NCI-H460 (cell line): ENCODE data around the gene AZI2. TPM values are rescaled to one million over a fixed set of nuclear protein-coding genes. Genes with fewer than 3 reads are reported as not detected.
A peak's percentile ranks its signal among the peaks of the same experiment; 100 is the strongest.

Experiments used
- DNase-seq: peaks from one replicate; pipeline ENCODE4 v3.0.0-alpha.2; 2016; ENCODE audit warnings: low read depth; ENCODE audit errors: extremely low read depth
- polyA plus RNA-seq: library from polyadenylated mRNA; depleted of rRNA; stranded (reverse); fragments of >200 nt; gene quantifications from 2 replicates; pipeline ENCODE4 v1.2.3, GENCODE V29; 2014; cell fraction: nucleus; rRNA removed
- total RNA-seq: library from RNA; depleted of rRNA; stranded (reverse); fragments of >200 nt; shearing (Covaris generic); gene quantifications from 2 replicates; pipeline ENCODE4 v1.2.3, GENCODE V29; 2014; rRNA removed

AZI2 gene, protein sequence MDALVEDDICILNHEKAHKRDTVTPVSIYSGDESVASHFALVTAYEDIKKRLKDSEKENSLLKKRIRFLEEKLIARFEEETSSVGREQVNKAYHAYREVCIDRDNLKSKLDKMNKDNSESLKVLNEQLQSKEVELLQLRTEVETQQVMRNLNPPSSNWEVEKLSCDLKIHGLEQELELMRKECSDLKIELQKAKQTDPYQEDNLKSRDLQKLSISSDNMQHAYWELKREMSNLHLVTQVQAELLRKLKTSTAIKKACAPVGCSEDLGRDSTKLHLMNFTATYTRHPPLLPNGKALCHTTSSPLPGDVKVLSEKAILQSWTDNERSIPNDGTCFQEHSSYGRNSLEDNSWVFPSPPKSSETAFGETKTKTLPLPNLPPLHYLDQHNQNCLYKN
- 66.4 and 67.4 TPM in 2 replicates for total RNA-seq
- 17.3 and 33.0 TPM in 2 replicates for polyA plus RNA-seq

DNA sequence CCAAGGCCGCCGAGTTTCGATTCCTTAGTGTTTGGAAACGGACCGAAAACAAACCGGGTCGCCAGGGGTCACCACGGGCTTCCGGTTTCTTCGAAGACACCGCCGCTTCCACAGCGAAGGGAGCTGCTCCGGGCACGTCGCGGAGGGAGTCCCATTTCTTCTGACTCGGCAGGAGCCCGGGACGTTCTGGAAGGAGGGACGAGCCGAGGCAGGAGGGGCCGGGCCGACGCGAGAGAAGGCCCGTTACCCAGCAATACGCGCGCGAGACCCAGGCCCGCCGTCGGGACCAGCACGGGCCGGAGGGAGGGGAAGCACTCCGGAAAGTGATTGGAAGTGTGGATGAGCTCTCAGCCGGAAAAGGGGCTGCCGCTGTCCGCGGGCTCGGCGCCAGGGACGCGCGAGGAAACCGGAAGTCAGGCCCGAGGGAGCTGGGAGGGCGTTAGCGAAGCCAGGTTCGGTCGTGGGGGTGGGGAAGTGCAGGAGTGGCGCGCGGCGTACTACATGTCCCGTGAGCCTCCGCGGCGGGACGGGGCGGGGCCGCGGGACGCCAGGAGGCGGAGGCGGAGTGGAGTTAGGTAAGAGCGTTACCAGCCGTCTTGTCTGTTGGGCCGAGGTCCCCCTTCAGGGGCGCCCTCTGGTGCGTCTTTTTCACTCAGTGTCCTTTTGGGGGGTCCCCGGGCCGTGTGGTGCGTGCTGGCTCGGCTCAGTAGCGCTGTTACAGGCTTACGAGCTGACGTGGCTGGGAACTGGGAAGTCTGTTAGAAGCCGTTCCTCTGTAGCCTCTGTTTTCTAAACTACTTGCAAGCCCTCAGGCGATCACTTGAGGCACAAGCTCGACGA is at the start of gene AZI2, which contains the start of gene ZCWPW2:
TSS of gene AZI2 (minus strand) at position 196 of the 840 bp plus-strand sequence. CDS start 8,207 bp downstream, outside the sequence.
TSS of gene ZCWPW2 (plus strand) at position 93 of the 840 bp plus-strand sequence. CDS start 64,348 bp downstream, outside the sequence.
- peak; percentile 88 for DNase-seq

GRCh38 chr3:28388978-28389377 is 40.4 kb upstream of the AZI2 start:
- no peak for DNase-seq

- DNase-seq: no peak
These were observed 37.4 kb upstream of the AZI2 start for GRCh38 chr3:28386049-28386448.

GRCh38 chr3:28376424-28376823 is 27.8 kb upstream of the AZI2 start:
- DNase-seq: no peak

- no peak for DNase-seq
These were observed 911 bp upstream of the AZI2 start for GRCh38 chr3:28349469-28350000.

DNA sequence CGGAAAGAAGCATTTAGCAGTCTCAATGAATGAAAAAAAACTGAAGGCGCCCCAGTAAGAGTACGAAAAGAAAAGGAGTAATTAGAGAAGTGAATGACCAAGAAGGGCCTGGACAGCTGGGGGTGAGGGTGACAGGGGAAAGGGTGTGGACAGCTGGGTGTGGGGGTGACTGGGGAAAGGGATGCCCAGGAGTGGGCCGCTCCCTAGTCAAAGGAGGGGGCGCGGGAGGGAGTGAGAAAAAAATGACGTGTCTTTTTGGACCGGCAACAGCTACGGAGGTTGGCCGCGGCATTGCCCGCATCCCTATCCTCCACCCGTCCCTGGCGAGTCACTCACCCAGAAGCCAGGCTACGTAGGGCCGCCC is 377 bp downstream of the AZI2 start:
- DNase-seq: no peak

GRCh38 chr3:28347374-28348264 is 1.0 kb downstream of the AZI2 start:
- no peak for DNase-seq

- DNase-seq: no peak
These were observed 2.9 kb downstream of the AZI2 start for GRCh38 chr3:28345690-28346089.

GRCh38 chr3:28343144-28343543 is 5.5 kb downstream of the AZI2 start:
- DNase-seq: no peak

DNA sequence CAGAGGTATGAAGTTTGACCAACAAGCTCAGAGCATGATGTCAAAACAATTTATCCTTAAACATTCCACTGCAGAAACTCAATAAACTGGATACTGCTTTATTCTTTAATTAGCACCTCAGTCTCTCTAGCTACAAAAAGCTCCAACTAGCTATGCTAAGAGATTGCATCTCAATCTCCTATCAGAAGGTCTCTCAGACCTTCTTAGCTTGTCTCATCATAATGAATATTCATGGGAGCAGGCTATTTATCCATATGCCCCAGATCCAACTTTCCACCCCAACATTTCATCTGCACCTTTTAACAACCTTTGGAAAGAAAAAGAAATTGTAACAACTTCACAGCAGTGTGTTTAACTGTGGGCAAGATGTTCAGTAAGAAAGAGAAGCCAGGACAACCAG is 11.4 kb downstream of the AZI2 start:
- no peak for DNase-seq

DNA sequence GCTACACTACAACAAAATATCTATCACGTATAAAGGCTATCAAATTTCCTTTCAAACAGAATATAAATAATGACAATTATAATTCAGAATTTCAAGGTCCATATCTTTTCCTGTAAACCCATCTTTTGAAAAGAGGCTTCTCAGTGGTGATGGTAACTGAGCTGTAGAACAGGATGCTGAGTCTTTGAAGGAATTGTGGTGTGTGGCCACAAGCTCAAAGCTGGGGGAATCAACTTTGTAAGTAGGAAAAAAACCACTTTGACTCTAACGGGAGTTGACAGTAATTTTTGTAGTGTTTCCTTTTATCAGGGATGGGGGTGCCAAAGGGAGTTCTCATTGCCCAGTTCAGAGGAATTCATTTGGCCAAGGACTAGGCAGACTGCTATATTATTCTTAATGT is 13.4 kb downstream of the AZI2 start:
- no peak for DNase-seq

DNA sequence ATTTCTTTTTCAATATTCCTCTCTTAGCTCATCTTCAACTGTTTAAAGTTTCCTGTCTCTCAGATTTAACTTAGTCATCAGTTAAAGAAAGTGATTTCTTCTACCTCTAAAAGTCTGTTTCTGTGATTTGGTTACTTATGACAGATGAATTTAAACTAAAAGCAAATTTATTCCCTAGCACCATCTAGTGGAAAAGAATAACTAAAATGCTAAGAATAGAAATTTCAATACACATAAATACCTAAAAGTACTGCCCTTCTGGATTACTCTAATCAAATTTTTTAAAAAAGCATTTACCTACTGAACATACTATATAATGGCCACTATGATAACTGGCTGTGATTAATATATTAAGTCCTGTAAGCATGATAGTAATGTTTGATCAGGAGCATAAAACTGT is 14.1 kb downstream of the AZI2 start:
- DNase-seq: no peak

- no peak for DNase-seq
These were observed 20.2 kb downstream of the AZI2 start for GRCh38 chr3:28328188-28329151.

GRCh38 chr3:28326458-28326926 is 22.1 kb downstream of the AZI2 start:
- DNase-seq: peak; percentile 41

DNA sequence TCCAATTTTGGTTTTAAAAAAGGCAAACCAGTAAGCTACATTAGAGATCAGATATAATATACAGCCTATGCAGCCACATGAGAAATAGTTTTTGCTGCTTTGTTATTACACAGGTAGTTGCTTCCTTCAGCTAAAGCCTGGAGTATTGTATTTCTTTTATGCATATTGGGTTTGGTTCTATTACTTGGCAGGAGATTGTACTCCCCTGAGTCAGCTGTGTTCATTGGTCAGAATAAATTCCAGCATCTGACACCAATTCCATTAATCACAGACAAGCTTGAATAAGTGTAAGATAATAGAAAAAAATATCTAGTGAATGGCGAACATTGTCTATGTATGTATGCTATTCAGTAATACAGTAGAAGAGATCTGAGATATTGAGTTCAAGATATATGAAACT is 26.2 kb downstream of the AZI2 start:
- DNase-seq: no peak

GRCh38 chr3:28320981-28321380 is 27.6 kb downstream of the AZI2 start:
- no peak for DNase-seq

DNA sequence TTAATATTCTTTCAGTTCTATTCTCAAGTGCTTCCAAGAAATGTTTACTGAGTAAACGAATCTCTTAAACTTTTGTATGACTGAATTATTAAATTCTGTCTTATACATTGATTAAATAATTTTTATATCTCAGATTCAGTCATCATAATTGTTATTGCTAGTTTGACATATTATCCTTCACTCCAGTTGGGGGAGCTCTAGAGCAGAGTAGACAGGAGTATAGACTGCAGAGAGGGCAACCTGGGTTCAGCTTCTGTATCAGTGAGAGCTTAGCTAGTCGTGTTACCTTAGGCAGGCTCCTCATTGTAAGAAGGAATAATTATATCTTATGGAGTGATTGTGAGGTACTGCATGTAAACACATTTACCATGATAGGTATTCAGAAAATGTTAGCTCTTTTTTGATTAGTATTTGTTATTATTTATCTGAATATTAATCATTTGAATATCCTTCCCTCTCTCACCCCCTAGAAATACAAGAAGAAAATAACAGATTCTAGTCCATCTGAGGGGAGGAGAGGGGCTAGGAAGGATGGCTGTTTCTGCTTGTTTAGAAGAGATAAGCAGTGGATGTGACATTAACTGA is 31.1 kb downstream of the AZI2 start:
- DNase-seq: peak; percentile 40

- DNase-seq: no peak
These were observed 32.4 kb downstream of the AZI2 start for GRCh38 chr3:28316226-28316625.

DNA sequence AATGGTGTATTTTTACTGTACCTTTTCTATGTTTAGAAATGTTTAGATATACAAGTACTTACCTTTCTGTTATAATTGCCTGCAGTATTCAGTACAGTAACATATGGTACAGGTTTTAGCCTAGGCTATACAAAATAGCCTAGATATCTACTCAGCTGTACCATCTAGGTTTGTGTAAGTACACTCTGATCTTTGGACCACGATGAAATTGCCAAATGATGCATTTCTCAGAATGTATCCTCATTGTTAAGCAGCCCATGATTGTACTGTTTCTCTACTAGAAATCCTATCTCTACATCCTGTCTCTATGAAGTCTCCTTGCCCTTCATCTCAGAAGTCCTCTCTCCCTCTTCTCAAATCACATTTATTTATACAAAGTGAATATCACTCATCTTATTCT is 32.9 kb downstream of the AZI2 start:
- no peak for DNase-seq
